T follicular helper cell (primary cell): ENCODE measurements around the gene OSGIN1.
"Not testable (repeated sequence)": the region's sequence is repeated elsewhere in the genome, so short reads cannot be mapped to it uniquely, and the experiment has no call there.

Source experiments
- DNase-seq: peaks from one replicate; pipeline ENCODE4 v3.0.0-alpha.2; 2020; ENCODE audit warnings: low read depth

OSGIN1 gene

GRCh38 chr16:83941546-83941945 lies 11.5 kb upstream of the OSGIN1 start:
- DNase-seq: not testable (repeated sequence)

GRCh38 chr16:83942074-83942473 lies 11.0 kb upstream of the OSGIN1 start:
- DNase-seq: no peak

GRCh38 chr16:83942815-83943515 lies 10.1 kb upstream of the OSGIN1 start:
- DNase-seq: no peak

- no peak for DNase-seq
Observed at GRCh38 chr16:83943516-83944050, 9.5 kb upstream of the OSGIN1 start.

- no peak for DNase-seq
Observed at GRCh38 chr16:83945587-83945986, 7.5 kb upstream of the OSGIN1 start.

GRCh38 chr16:83946154-83946780 lies 6.8 kb upstream of the OSGIN1 start:
- DNase-seq: no peak

- no peak for DNase-seq
Observed at GRCh38 chr16:83946781-83947566, 6.1 kb upstream of the OSGIN1 start.

- no peak for DNase-seq
Observed at GRCh38 chr16:83947642-83948234, 5.3 kb upstream of the OSGIN1 start.

- DNase-seq: no peak
Observed at GRCh38 chr16:83948914-83949723, 3.9 kb upstream of the OSGIN1 start.

- no peak for DNase-seq
Observed at GRCh38 chr16:83949724-83950001, 3.4 kb upstream of the OSGIN1 start.

- DNase-seq: not testable (repeated sequence)
Observed at GRCh38 chr16:83950862-83951399, 2.1 kb upstream of the OSGIN1 start.

- DNase-seq: no peak
Observed at GRCh38 chr16:83951544-83951943, 1.5 kb upstream of the OSGIN1 start.

GRCh38 chr16:83952587-83952939 lies 477 bp upstream of the OSGIN1 start:
- DNase-seq: no peak

GRCh38 chr16:83953796-83954576 lies 946 bp downstream of the OSGIN1 start:
- no peak for DNase-seq

GRCh38 chr16:83954577-83955016 lies 1.6 kb downstream of the OSGIN1 start:
- no peak for DNase-seq

- no peak for DNase-seq
Observed at GRCh38 chr16:83955218-83956130, 2.4 kb downstream of the OSGIN1 start.

GRCh38 chr16:83956336-83957289 lies 3.6 kb downstream of the OSGIN1 start:
- peak; percentile 43 for DNase-seq

- DNase-seq: no peak
Observed at GRCh38 chr16:83957296-83957855, 4.3 kb downstream of the OSGIN1 start.
